GM23338 (cell line): Measurements from ENCODE around the gene FARSB. TPM values are rescaled to one million over a fixed set of nuclear protein-coding genes. Genes with fewer than 3 reads are reported as not detected.

Experiments
- ATAC-seq: fragments of 200-7000 bp; cut with Tn5 transposase; 3 replicates; pipeline ENCODE4 v1.9.1; 2020
- DNase-seq: peaks from one replicate; pipeline ENCODE4 v3.0.0-alpha.2; 2015; ENCODE audit warnings: low spot score
- H2AFZ ChIP-seq: fragments of 200-600 bp; sonication (generic); 2 replicates; pipeline ENCODE4 v1.8.0; 2016; ENCODE audit warnings: antibody characterized with exemption, mild to moderate bottlenecking, moderate library complexity
- H3F3A ChIP-seq: fragments of 200-600 bp; sonication (generic); replicated peaks from 2 replicates; pipeline ENCODE4 v1.8.0; 2017; ENCODE audit warnings: antibody characterized with exemption, mixed run types, low read depth
- H3K27ac ChIP-seq: fragments of 200-600 bp; sonication (generic); 2 replicates; pipeline ENCODE4 v1.6.1; 2016; ENCODE audit warnings: low read depth
- H3K27me3 ChIP-seq: fragments of 200-600 bp; sonication (generic); 2 replicates; pipeline ENCODE4 v1.8.0; 2016; ENCODE audit warnings: mild to moderate bottlenecking, mixed run types, moderate library complexity; ENCODE audit not compliant: insufficient read depth
- H3K36me3 ChIP-seq: fragments of 200-600 bp; sonication (generic); 2 replicates; pipeline ENCODE4 v1.8.0; 2016; ENCODE audit warnings: mild to moderate bottlenecking; ENCODE audit not compliant: insufficient read depth
- H3K4me1 ChIP-seq: fragments of 200-600 bp; sonication (generic); 2 replicates; pipeline ENCODE4 v1.8.0; 2016; ENCODE audit warnings: mild to moderate bottlenecking, moderate library complexity; ENCODE audit not compliant: insufficient read depth
- H3K4me2 ChIP-seq: fragments of 200-600 bp; sonication (generic); 2 replicates; pipeline ENCODE4 v1.7.1; 2017; ENCODE audit warnings: mixed run types
- H3K4me3 ChIP-seq: fragments of 200-600 bp; sonication (generic); 2 replicates; pipeline ENCODE4 v1.6.1; 2016; ENCODE audit warnings: mixed run types
- H3K79me2 ChIP-seq: fragments of 200-600 bp; sonication (generic); replicated peaks from 2 replicates; pipeline ENCODE4 v1.8.0; 2017; ENCODE audit warnings: mild to moderate bottlenecking; ENCODE audit not compliant: insufficient read depth
- H3K9me2 ChIP-seq: fragments of 200-600 bp; sonication (generic); 2 replicates; pipeline ENCODE4 v1.8.0; 2017; ENCODE audit not compliant: insufficient read depth
- H4K20me1 ChIP-seq: fragments of 200-600 bp; sonication (generic); replicated peaks from 2 replicates; pipeline ENCODE4 v1.8.0; 2017; ENCODE audit warnings: mild to moderate bottlenecking; ENCODE audit not compliant: insufficient read depth
- H3K27ac Mint-ChIP-seq: 2 replicates; pipeline ENCODE4 v1.8.0; 2020; ENCODE audit warnings: inconsistent platforms, mild to moderate bottlenecking, moderate library complexity, mixed read lengths
- H3K27me3 Mint-ChIP-seq: 3 replicates; pipeline ENCODE4 v1.8.0; 2022; ENCODE audit warnings: low read depth, mild to moderate bottlenecking, moderate library complexity, mixed read lengths, inconsistent platforms; ENCODE audit not compliant: insufficient read depth, poor library complexity
- H3K36me3 Mint-ChIP-seq: 3 replicates; pipeline ENCODE4 v1.8.0; 2021; ENCODE audit warnings: low read depth, mild to moderate bottlenecking, inconsistent platforms, moderate library complexity, mixed read lengths
- H3K4me1 Mint-ChIP-seq: 3 replicates; pipeline ENCODE4 v1.8.0; 2020; ENCODE audit warnings: mild to moderate bottlenecking, inconsistent platforms, mixed read lengths
- H3K4me3 Mint-ChIP-seq: 3 replicates; pipeline ENCODE4 v1.8.0; 2021; ENCODE audit warnings: moderate library complexity, mild to moderate bottlenecking, inconsistent platforms, mixed read lengths
- H3K9me3 Mint-ChIP-seq: 3 replicates; pipeline ENCODE4 v1.8.0; 2020; ENCODE audit warnings: moderate library complexity, mild to moderate bottlenecking, inconsistent platforms, mixed read lengths
- CREB1 ChIP-seq: fragments of 250-450 bp; sonication (Bioruptor Pico); IDR thresholded peaks from 2 replicates; pipeline ENCODE4 v1.5.0; 2020; ENCODE audit warnings: low read depth, mild to moderate bottlenecking, moderate library complexity
- EZH2 ChIP-seq: fragments of 200-600 bp; sonication (generic); IDR thresholded peaks from one replicate; pipeline ENCODE4 v1.8.0; 2017; ENCODE audit warnings: antibody characterized with exemption, mild to moderate bottlenecking, low read depth; ENCODE audit not compliant: unreplicated experiment
- EZH2phosphoT487 ChIP-seq: fragments of 200-600 bp; sonication (generic); IDR thresholded peaks from one replicate; pipeline ENCODE4 v1.8.1; 2018; ENCODE audit warnings: antibody characterized with exemption; ENCODE audit not compliant: unreplicated experiment
- JUNB ChIP-seq: IDR thresholded peaks from one replicate; pipeline ENCODE4 v1.6.1; 2016; ENCODE audit warnings: antibody characterized with exemption; ENCODE audit not compliant: unreplicated experiment
- NANOG ChIP-seq: IDR thresholded peaks from 2 replicates; pipeline ENCODE4 v1.6.1; 2016; ENCODE audit warnings: antibody characterized with exemption, borderline replicate concordance
- POLR2AphosphoS5 ChIP-seq: IDR thresholded peaks from 2 replicates; pipeline ENCODE4 v1.6.1; 2016; ENCODE audit warnings: antibody characterized with exemption, low read depth
- REST ChIP-seq: IDR thresholded peaks from one replicate; pipeline ENCODE4 v1.6.1; 2018; ENCODE audit warnings: antibody characterized with exemption; ENCODE audit not compliant: unreplicated experiment
- ZNF114 ChIP-seq: fragments of 250-450 bp; sonication (Bioruptor Pico); IDR thresholded peaks from 2 replicates; pipeline ENCODE4 v1.5.0; 2020; ENCODE audit warnings: mild to moderate bottlenecking, moderate library complexity
- ZNF331 ChIP-seq: fragments of 250-450 bp; sonication (Bioruptor Pico); IDR thresholded peaks from 2 replicates; pipeline ENCODE4 v1.5.0; 2020; ENCODE audit warnings: low read depth, mild to moderate bottlenecking, moderate library complexity
- ZNF462 ChIP-seq: fragments of 250-450 bp; sonication (Bioruptor Pico); IDR thresholded peaks from 2 replicates; pipeline ENCODE4 v1.5.0; 2020; ENCODE audit warnings: mild to moderate bottlenecking, moderate library complexity
- polyA plus RNA-seq: library from polyadenylated mRNA; unstranded; fragments of >200 nt; fragmentation: Nextera tagmentation; extraction: Ambion mirVana; gene quantifications from 2 replicates; pipeline ENCODE4 v1.2.1, GENCODE V29; 2016
- total RNA-seq: library from RNA; depleted of rRNA; stranded (reverse); fragments of >200 nt; shearing (Covaris generic); gene quantifications from 2 replicates; pipeline ENCODE4 v1.2.3, GENCODE V29; 2014

Gene FARSB
- total and polyA plus RNA-seq, 2 experiments from 2014 or later, result 32.5 to 40.0 TPM

GRCh38 chr2:222651718-222652418 lies 4.0 kb downstream of the FARSB start:
- no peaks in the 10 kb centered on the region for H3K36me3 ChIP-seq
- no peak overlapping the region for H3K27ac ChIP-seq
- H3K27ac Mint-ChIP-seq, result no peak overlapping the region
- H2AFZ ChIP-seq, result no peak overlapping the region
- no peaks in the 10 kb centered on the region for H3K9me2 ChIP-seq
- no peak overlapping the region for H3K4me3 ChIP-seq
- H3K4me1 ChIP-seq, result peaks cover 13% of the 10 kb centered on the region; the same call in 1 of the 2 replicates
- H3K27me3 ChIP-seq, result no peaks in the 10 kb centered on the region
- no peak for ATAC-seq
- no peak for DNase-seq
- H3K36me3 Mint-ChIP-seq, result peaks cover 16% of the 10 kb centered on the region
- no peaks in the 10 kb centered on the region; the same call in 2 of the 3 replicates for H3K9me3 Mint-ChIP-seq
- H3F3A ChIP-seq, result no peaks in the 10 kb centered on the region
- H3K4me1 Mint-ChIP-seq, result peaks cover 9% of the 10 kb centered on the region; the same call in 2 of the 3 replicates
- peaks cover 6% of the 10 kb centered on the region for H3K27me3 Mint-ChIP-seq
- TF ChIP-seq JUNB (no peak), EZH2phosphoT487 (no peak), REST (no peak), POLR2AphosphoS5 (no peak), EZH2 (no peak), ZNF114 (CRISPR knock-in tag) (no peak), ZNF331 (no peak), NANOG (no peak)
- H4K20me1 ChIP-seq, result peaks cover 5% of the 10 kb centered on the region; the same call in 1 of the 2 replicates
- no peak overlapping the region for H3K4me3 Mint-ChIP-seq
- H3K4me2 ChIP-seq, result no peak overlapping the region
- H3K79me2 ChIP-seq, result peaks cover 77% of the 10 kb centered on the region

- no peak for DNase-seq
- H3K27me3 Mint-ChIP-seq, result peaks cover 2% of the 10 kb centered on the region
Measured at GRCh38 chr2:222649801-222650200, 6.1 kb downstream of the FARSB start.

More at GRCh38 chr2:222649801-222650200, 6.1 kb downstream of the FARSB start:
- Mint-ChIP-seq H3K4me3 (no peak overlapping the region), H3K9me3 (no peaks in the 10 kb centered on the region), H3K27ac (no peak overlapping the region), H3K4me1 (peaks cover 6% of the 10 kb centered on the region; the same call in 1 of the 3 replicates), H3K36me3 (peaks cover 27% of the 10 kb centered on the region)
- ATAC-seq, result no peak
- Histone ChIP-seq H3K27ac (no peak overlapping the region), H3K27me3 (no peaks in the 10 kb centered on the region), H3K4me2 (no peak overlapping the region), H3K4me1 (peaks cover 10% of the 10 kb centered on the region; the same call in 1 of the 2 replicates), H4K20me1 (no peaks in the 10 kb centered on the region; the same call in 1 of the 2 replicates), H3K79me2 (peaks cover 70% of the 10 kb centered on the region), H3K36me3 (no peaks in the 10 kb centered on the region), H3K4me3 (no peak overlapping the region), H3F3A (no peaks in the 10 kb centered on the region), H3K9me2 (no peaks in the 10 kb centered on the region), H2AFZ (no peak overlapping the region)
- TF ChIP-seq EZH2phosphoT487 (no peak), CREB1 (no peak), ZNF331 (no peak), EZH2 (no peak), ZNF462 (CRISPR knock-in tag) (no peak), POLR2AphosphoS5 (no peak), JUNB (no peak)
